ENCODE results near the gene IDI2.

Gene IDI2

DNA sequence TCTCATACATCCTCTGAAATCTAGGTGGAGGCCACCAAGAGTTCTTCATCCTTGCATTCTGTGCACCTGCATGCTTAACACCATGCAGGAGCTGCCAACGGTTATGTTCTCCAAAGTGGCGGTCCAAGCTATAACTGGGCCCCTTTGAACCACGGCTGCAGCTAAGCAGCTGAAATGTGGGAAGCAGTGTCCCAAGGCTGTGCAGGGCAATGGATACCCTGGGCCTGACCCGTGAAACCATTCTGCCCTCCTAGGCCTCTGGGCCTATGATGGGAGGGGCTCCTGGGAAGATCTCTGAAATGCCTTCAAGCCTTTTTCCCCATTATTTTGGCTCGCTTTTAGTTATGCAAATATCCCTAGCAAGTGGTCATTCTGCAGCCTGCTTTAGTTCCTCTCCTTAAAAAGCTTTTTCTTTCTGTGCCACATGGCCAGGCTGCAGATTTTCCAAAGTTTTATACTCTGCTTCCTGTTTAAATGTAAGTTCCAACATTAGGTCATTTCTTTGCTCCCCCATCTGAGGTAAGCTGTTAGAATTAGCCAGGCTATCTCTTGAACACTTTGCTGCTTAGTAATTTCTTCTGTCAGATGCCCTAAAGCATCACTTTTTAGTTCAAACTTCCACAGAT lies 45.1 kb downstream of the IDI2 start:
- no peak for DNase-seq (ENCODE audit: low spot score)

GRCh38 chr10:978826-979421 lies 46.7 kb downstream of the IDI2 start:
- no peak for DNase-seq (ENCODE audit: low spot score)

DNA sequence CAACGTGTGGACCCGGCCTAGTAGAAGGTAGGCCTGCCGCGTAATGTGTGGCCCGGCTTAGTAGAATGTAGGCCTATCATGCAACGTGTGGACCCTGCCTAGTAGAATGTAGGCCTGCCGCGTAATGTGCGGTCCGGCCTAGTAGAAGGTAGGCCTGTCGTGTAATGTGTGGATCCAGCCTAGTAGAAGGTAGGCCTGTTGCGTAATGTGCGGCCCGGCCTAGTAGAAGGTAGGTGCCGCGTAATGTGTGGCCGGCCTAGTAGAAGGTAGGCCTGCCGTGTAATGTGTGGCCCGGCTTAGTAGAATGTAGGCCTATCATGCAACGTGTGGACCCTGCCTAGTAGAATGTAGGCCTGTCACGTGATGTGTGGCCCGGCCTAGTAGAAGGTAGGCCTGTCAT lies 49.3 kb downstream of the IDI2 start:
- DNase-seq (ENCODE audit: low spot score), result no peak

- no peak for DNase-seq (ENCODE audit: low spot score)
Observed at GRCh38 chr10:974785-975074, 50.9 kb downstream of the IDI2 start.

- DNase-seq (ENCODE audit: low spot score), result no peak
Observed at GRCh38 chr10:974038-974784, 51.4 kb downstream of the IDI2 start.

- no peak for DNase-seq (ENCODE audit: low spot score)
Observed at GRCh38 chr10:972763-973162, 52.9 kb downstream of the IDI2 start.

GRCh38 chr10:971613-972012 lies 54.0 kb downstream of the IDI2 start:
- no peak for DNase-seq (ENCODE audit: low spot score)

GRCh38 chr10:971150-971542 lies 54.5 kb downstream of the IDI2 start:
- DNase-seq (ENCODE audit: low spot score), result no peak

DNA sequence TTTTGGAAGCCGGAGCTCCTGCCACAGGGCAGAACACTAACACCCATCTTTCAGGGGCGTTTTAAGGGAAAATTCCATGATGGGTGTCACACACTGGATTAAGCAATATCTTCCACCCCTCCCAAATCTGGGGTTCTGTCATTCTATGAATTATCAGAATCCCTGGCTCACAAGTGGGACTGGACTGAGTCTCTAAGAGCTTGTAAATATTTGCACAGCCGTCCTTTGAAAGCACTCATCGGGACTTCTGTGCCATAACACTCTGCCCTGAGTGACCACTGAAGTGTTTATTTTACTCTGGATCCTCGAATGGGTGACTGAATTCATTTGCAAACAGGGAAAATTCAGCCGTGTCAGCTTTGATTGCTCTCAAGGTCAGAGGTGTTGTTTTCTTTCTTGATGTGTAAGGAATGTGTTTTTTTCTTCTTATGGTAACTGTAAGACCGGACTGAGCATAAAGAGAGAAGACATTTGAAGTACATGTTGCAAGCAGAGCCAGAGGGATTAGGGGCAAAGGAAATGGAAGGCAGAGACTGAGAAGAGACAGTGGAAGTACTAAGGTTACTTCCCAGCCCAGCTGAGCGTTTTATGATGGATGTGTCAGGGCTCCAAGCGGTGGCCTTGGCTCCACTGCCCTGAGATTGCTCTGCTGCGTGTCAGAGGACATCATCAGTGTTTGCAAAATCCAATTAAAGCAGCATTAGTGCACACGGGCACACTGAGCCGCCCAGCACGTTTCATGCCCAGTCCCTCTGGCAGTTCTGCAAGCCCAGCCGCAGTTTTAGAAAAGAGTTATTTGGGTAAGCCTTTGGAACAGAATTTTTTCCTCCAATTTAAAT lies 55.1 kb downstream of the IDI2 start:
- no peak for DNase-seq (ENCODE audit: low spot score)

- DNase-seq (ENCODE audit: low spot score), result no peak
Observed at GRCh38 chr10:969473-970150, 56.0 kb downstream of the IDI2 start.

Measured in RKO (cell line).